ENCODE measurements around the gene SMAP1.

The SMAP1 gene

GRCh38 chr6:70667711-70668498 lies at the start of gene SMAP1:
Gene SMAP1 (plus strand): TSS chr6:70667883. CDS start chr6:70668024, 141 bp downstream.
- TF ChIP-seq CTCF (IDR thresholded peaks at IDR 0.05), result no peak

DNA sequence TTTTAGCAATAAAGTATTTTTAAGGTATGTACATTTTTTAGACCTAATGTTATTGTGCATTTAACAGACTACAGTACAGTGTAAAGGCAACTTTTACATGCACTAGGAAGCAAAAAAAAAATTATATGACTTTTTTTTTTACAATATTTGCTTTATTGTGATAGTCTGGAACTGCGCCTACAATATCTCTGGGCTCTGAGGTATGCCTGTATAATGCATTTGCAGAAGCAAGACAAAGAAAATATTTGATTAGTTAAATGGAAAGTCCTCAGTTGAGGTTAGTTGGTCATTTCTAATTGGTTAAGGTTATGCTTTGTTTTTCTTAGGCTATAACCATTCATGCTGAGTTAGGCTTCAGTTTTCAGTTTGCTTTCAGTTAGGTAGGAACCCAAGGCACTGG lies 46.9 kb upstream of the SMAP1 start:
- no peak for TF ChIP-seq CTCF (IDR thresholded peaks at IDR 0.05)

DNA sequence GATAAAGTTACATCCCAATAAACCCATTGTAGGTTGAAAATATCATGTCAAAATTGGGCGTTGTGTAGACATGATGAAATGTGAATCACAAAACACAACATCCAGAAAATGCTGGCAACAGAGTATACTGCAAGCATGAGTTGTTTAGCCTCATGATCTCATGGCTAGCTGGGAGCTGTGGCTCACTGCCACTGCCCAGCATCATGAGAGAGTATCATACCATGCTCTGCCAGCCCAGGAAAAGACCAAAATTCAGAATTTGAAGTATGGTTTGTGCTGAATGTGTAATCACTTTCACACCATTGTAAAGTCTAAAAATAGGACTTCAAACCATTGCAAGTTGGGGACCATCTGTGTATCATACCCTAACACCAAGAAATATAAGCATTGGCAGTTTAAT lies 45.2 kb upstream of the SMAP1 start:
- TF ChIP-seq CTCF (IDR thresholded peaks at IDR 0.05), result no peak

GRCh38 chr6:70625436-70625835 lies 42.2 kb upstream of the SMAP1 start:
- TF ChIP-seq CTCF (IDR thresholded peaks at IDR 0.05), result no peak

DNA sequence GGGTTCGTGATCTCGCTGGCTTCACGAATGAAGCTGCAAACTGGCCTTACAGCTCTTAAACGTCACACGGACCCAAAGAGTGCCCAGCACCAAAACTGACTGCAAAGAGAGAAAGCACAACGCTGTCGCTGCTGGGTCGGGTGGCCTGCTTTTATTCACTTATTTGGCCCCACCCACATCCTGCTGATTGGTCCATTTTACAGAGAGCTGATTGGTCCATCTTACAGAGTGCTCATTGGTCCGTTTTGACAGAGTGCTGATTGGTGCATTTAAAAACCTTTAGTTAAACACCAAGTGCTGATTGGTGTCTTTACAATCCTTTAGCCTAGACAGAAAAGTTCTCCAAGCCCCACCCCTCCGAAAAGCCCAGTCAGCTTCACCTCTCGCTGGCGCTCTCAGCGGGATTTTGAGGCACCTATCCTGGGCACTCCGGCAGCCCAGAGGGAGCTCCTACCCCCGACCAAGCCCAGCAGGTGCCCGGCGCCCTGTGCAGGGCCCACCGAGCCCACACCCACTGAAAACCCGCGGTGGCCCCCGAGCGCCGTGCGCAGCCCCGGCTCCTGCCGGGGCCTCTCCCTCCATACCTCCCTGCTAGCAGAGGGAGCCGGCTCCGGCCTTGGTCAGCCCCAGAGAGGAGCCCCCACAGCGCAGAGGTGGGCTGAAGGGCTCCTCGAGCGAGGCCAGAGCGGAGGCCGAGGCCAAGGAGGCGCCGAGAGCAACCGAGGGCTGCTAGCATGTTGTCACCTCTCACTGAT lies 40.0 kb upstream of the SMAP1 start:
- no peak for TF ChIP-seq CTCF (IDR thresholded peaks at IDR 0.05)

GRCh38 chr6:70629929-70630328 lies 37.8 kb upstream of the SMAP1 start:
- no peak for TF ChIP-seq CTCF (IDR thresholded peaks at IDR 0.05)

DNA sequence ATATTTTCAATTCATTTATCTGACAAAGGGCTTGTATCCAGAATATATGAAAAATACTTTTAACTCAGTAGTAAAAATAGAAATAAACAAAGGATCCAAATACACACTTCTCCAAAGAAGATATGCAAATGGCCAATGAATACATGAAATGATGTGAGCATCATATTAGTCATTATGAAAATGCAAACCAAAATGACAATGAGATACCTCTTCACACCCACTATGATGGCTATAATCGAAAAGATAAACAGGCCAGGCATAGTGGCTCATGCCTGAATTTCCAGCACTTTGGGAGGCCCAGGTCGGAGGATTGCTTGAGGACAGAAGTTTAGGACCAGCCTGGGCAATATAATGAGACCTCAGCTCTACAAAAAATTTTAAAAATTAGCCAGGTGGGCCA lies 33.8 kb upstream of the SMAP1 start:
- TF ChIP-seq CTCF (IDR thresholded peaks at IDR 0.05), result no peak
